Stimulated activated CD4-positive, alpha-beta T cell treated with anti-CD3 and anti-CD28 coated beads, Interleukin-1b, Interleukin-23, amount 100 ng/mL, for 48 hours (primary cell): Measurements from ENCODE around the gene RAB11FIP2.

Experiments
- DNase-seq: peaks from one replicate; pipeline ENCODE4 v3.0.0-alpha.2; 2020

The RAB11FIP2 gene

DNA sequence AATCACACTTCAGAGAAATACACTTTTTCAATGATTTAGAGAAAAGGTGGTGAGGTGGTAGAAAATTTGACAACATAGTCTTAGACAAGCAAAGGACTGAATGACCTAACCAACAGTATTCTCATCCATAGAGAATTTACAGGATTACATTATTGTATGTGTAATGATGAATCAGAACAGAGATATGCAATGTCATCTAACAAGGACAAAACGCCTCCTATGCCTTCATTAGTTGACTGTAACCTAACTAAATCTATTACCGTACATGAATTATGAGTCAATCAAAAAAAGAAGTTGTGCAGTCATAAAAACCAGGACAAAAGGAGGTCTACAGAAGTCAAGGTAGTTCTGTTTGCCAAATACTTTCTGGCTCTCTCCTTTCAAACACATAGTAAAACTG lies 66.5 kb downstream of the RAB11FIP2 start:
- DNase-seq = no peak

DNA sequence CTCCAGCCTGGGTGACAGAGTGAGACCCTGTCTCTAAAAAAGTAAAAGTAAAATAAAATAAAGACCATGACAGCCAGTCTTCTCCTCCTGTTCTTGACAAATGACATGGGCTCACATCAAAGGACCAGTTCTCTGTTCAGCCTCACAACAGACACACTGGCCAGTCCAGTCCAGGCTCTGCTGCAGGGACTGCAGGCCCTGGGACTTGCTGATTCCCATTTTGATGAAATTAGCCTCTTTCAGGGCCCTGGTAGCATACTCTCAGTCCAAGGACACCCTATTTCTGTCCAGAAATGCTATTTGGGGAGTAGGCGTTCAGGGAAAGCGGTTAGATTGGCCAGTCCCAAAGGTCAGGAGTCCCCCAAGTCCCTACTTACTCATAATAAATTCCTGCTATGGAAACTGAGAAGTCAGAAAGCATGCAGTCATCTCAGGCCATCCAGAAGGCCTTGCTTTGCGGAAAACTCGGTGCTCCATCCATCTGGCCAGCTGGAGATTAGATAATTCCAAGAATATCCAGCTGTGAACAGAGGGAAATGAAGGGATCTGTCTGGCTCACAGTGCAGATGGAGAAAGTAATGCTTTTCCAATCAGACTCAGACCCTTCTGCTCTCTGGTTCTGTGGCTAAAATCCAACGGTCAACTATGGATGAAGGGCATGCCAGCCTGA lies 74.4 kb downstream of the RAB11FIP2 start:
- no peak for DNase-seq

DNA sequence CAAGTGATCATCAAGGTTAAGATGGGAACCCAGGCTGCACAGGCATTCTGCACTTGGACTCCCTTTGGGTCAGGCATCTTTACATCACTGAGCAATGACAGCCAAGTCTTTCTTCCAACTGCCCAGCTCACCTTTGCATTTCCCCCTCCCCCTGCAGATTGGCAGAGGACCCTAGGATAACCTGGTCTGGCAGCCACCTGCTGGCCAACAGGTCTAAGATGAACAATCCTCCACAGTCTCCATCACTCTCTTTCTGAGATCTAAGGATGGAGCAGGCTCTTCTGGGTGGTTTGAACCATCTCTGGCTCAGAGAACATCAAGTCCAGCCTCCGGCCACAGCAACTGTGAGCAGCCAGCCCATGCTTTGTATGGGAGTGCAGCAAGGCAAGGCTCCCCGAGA lies 75.8 kb downstream of the RAB11FIP2 start:
- DNase-seq = no peak

DNA sequence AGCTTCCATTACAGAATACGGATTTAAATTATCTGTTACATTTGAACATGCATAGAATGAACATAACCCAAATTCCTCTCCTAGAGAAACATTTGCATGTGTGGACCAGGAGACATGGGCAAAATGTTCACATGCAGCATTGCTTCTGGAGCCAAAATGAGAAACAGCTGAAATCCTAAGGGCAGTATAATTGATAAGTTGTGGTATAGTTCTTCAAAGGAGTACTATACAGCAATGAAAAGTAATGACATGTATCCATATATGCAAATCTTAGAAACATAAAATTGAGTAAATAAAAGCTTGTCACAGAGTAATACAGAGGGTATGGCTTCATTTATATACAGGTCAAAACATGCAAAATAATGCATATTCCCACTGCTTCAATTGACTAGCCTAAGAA lies 77.1 kb downstream of the RAB11FIP2 start:
- DNase-seq = no peak

DNA sequence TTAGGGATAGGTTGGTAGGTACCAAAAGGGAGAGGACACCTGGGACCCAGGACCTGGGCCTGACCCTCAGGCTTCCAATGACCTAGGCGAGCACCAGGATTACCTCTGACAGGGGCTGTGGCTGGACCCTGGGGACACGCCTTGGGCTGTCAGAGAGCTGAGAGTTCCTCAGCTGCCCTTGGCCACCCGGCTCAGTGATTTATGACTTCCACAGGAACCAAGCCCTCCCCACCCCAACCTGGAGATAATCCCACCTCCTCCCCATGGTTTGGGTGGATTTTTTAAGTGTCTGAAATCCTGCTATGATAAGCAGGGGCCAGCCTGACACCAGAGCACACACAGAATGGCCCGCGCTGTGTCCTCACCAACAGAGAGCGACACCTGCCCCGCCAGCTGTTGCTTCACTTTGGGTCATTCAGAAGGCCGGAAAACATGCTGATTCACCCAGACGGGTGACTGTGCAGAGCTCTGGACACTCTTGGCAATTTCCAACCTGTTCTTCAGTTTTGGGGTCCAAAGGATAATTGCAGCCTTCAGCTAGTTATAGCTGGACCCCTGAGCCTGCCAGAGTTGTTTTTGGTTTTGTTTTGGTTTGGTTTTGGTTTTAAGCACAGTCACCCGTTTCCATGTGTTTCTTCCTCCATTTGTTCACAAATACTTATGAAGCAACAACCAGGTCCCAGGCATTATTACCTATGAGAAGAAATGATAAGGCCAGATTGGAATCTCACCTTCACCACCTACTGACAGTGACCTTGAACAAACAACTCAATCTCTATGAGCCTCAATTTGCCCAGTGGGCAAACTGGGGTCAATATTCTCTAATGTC lies 78.2 kb downstream of the RAB11FIP2 start:
- no peak for DNase-seq

DNA sequence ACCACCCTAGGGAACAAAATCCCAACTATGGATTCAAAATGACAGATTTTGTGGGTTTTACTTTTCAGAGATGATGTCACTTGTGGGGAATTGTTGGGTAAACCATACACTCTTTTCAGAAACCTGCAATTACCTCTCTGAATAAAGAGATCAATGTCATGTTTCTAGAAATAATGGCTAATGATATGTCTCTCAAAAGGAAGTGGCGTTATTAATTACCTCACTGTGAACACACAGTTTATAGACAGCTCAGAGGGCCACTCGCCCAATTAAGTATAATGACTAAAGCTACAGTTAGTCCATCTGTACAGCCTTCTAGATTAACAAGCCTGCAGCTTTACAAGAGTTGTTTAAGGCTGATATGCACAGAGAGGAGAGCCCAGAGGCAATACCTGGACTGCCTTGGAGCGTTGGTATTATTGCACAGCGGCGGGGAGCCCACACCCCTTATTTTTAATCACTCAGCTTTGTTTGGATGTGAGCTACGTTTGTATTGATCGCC lies 79.5 kb downstream of the RAB11FIP2 start:
- no peak for DNase-seq

DNA sequence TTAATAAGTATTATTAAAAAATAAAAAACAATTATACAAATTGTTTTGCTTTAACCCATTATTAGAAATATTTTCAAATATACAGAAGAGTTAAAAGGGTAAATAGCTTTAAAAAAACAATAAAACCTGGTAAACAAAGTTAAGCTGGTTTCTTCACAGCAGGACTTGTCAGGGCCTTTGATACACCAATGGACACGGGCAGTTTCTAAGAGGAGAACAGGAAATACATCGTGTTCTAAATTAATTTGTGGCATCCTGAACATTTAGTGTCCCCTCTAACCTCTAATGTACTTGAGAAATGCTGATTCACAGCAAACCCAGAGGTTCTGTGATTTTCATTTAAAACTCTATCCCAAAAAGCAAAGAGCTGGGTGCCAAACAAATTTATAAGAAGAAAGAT lies 80.8 kb downstream of the RAB11FIP2 start:
- DNase-seq = no peak

DNA sequence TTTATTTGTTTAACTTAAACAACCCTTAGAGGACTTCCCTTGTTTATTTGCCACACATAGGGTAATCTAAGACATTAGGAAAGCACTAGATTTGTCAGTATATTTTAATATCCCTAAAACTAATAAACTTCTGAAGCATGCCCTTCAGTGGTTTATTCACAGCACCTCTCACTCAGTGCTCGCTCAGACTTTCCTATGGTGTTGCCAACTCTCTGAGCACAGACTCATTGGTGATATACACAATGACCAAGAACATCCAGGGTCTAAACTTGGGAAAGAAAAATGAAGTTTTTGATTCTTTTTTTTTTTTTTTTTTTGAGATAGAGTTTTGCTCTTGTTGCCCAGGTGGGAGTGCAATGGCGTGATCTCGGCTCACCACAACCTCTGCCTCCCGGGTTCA lies 82.2 kb downstream of the RAB11FIP2 start:
- no peak for DNase-seq

DNA sequence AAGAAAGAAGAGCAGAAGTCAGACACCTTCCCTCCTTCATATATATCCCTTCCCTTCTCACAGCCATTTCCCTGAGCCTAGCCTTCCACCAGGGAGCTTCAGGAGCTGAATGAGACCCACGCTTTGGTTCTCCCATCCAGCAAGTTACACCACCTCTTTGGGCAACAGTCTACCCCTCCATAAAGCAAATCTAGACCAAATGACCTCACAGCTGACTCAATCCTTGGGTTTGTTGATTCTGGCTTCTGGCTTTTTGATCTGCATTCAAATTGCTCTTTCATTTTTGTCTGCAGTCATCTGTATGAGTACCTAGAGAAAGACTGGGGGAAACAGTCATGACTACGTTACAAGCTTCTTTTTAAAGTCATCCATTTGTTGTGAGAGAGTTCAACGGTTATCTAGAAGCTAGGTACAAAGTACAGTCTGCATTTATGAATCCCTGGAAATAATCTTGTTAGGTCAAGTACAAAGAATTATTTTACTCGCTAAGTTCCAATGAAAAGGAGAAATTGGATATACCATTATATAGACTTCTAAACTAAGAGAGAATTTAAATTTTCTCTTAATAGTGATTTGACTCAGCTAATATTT lies 86.3 kb downstream of the RAB11FIP2 start:
- DNase-seq = no peak

DNA sequence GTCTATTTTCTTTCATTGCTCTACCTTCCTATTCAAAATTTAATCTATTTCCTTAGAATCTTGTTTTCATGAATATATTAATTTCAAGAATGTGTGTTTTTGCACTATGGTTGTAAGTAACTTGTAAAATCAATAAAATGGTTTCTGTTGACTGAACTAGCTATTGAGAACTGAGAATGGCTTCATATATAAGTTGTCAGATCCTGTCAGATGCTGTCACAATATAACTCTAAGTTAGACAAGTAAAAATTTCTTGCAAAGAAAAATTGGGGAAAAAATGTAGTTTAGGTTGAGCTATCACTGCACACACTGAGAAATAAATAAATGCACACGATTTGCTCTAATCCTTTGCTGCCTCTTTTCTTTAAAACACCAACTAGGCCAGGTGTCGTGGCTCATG lies 89.8 kb downstream of the RAB11FIP2 start:
- no peak for DNase-seq

DNA sequence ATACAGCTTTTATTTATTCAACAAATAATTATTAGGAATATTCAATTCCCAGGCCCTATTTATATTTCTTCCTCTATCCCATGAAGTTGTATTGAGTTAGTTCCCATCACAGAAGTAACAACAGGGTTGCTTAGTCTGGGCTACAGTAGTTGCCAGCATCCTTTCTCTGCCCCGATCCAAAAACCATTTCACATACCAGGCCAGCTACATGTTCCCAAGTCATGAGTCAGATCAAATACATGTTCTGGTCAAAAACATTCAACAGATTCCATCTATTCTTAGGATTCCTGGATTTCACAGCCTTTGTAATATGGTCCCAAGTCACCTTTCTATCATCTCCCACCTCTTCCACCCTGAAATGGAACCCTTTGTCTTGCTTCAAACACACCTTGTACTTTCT lies 91.6 kb downstream of the RAB11FIP2 start:
- no peak for DNase-seq
